Memory B cell (primary cell): ENCODE measurements around the gene RFX2.

Source experiments
- ATAC-seq: fragments of 150-1000 bp; cut with Tn5 transposase; 2 replicates; pipeline ENCODE4 v1.10.0; 2021; ENCODE audit warnings: low read depth, mild to moderate bottlenecking, moderate library complexity
- DNase-seq, 2 donors: peaks; one replicate each; pipeline ENCODE4 v3.0.0; 2022; ENCODE audit warnings: low spot score in 2 of 2
- H3K27ac Mint-ChIP-seq: one replicate; pipeline ENCODE4 v1.8.0; 2022; ENCODE audit warnings: mild to moderate bottlenecking, moderate library complexity, mixed read lengths
- H3K27me3 Mint-ChIP-seq: one replicate; pipeline ENCODE4 v1.8.0; 2022; ENCODE audit warnings: mixed read lengths
- H3K36me3 Mint-ChIP-seq: one replicate; pipeline ENCODE4 v1.8.0; 2022; ENCODE audit warnings: mild to moderate bottlenecking, mixed read lengths
- H3K4me1 Mint-ChIP-seq: one replicate; pipeline ENCODE4 v1.8.0; 2022; ENCODE audit warnings: mixed read lengths
- H3K4me3 Mint-ChIP-seq: one replicate; pipeline ENCODE4 v1.8.0; 2022; ENCODE audit warnings: mild to moderate bottlenecking, moderate library complexity, mixed read lengths
- H3K9me3 Mint-ChIP-seq: one replicate; pipeline ENCODE4 v1.8.0; 2022; ENCODE audit warnings: mixed read lengths

The RFX2 gene

GRCh38 chr19:6056801-6057650 is 53.3 kb downstream of the RFX2 start:
- Mint-ChIP-seq H3K9me3 (peaks cover 2% of the 10 kb centered on the region), H3K27me3 (peaks cover 2% of the 10 kb centered on the region), H3K4me3 (no peak overlapping the region), H3K4me1 (peaks cover 7% of the 10 kb centered on the region), H3K36me3 (no peaks in the 10 kb centered on the region), H3K27ac (no peak overlapping the region)
- DNase-seq: no peak
- no peak for ATAC-seq

- no peak for DNase-seq
- Mint-ChIP-seq H3K4me1 (peaks cover 7% of the 10 kb centered on the region), H3K4me3 (no peak overlapping the region), H3K27ac (no peak overlapping the region), H3K36me3 (no peaks in the 10 kb centered on the region), H3K9me3 (peaks cover 2% of the 10 kb centered on the region), H3K27me3 (peaks cover 2% of the 10 kb centered on the region)
- no peak for ATAC-seq
These were observed 54.0 kb downstream of the RFX2 start for GRCh38 chr19:6056282-6056741.

GRCh38 chr19:6055013-6055795 is 55.1 kb downstream of the RFX2 start:
- Mint-ChIP-seq H3K4me3 (no peak overlapping the region), H3K36me3 (no peaks in the 10 kb centered on the region), H3K27ac (no peak overlapping the region), H3K9me3 (peaks cover 2% of the 10 kb centered on the region), H3K4me1 (peaks cover 3% of the 10 kb centered on the region), H3K27me3 (peaks cover 4% of the 10 kb centered on the region)
- DNase-seq: no peak
- ATAC-seq: no peak

- Mint-ChIP-seq H3K9me3 (no peaks in the 10 kb centered on the region), H3K4me3 (no peak overlapping the region), H3K27me3 (peaks cover 4% of the 10 kb centered on the region), H3K4me1 (peaks cover 4% of the 10 kb centered on the region), H3K36me3 (no peaks in the 10 kb centered on the region), H3K27ac (no peak overlapping the region)
- DNase-seq (peak; percentile 70 to 72), ATAC-seq (peak; percentile 100)
These were observed 61.4 kb downstream of the RFX2 start for GRCh38 chr19:6048793-6049405.

GRCh38 chr19:6048348-6048747 is 62.0 kb downstream of the RFX2 start:
- peaks cover 4% of the 10 kb centered on the region for H3K4me1 Mint-ChIP-seq
- ATAC-seq: no peak

GRCh38 chr19:6047741-6048251 is 62.5 kb downstream of the RFX2 start:
- no peak overlapping the region for H3K4me3 Mint-ChIP-seq
- peaks cover 4% of the 10 kb centered on the region for H3K27me3 Mint-ChIP-seq
- H3K27ac Mint-ChIP-seq: no peak overlapping the region
- peaks cover 4% of the 10 kb centered on the region for H3K4me1 Mint-ChIP-seq
- no peaks in the 10 kb centered on the region for H3K9me3 Mint-ChIP-seq
- no peak for ATAC-seq
- no peak for DNase-seq
- no peaks in the 10 kb centered on the region for H3K36me3 Mint-ChIP-seq

More at GRCh38 chr19:6048348-6048747, 62.0 kb downstream of the RFX2 start:
- no peak for DNase-seq
- Mint-ChIP-seq H3K9me3 (no peaks in the 10 kb centered on the region), H3K27ac (no peak overlapping the region), H3K36me3 (no peaks in the 10 kb centered on the region), H3K4me3 (no peak overlapping the region), H3K27me3 (peaks cover 4% of the 10 kb centered on the region)

GRCh38 chr19:6047256-6047655 is 63.0 kb downstream of the RFX2 start:
- Mint-ChIP-seq H3K4me1 (peaks cover 4% of the 10 kb centered on the region), H3K27me3 (peaks cover 4% of the 10 kb centered on the region), H3K27ac (no peak overlapping the region), H3K36me3 (no peaks in the 10 kb centered on the region), H3K4me3 (no peak overlapping the region), H3K9me3 (no peaks in the 10 kb centered on the region)
- ATAC-seq (no peak), DNase-seq (no peak)

- peaks cover 5% of the 10 kb centered on the region for H3K27me3 Mint-ChIP-seq
- no peak overlapping the region for H3K4me3 Mint-ChIP-seq
- no peak overlapping the region for H3K27ac Mint-ChIP-seq
- H3K9me3 Mint-ChIP-seq: no peaks in the 10 kb centered on the region
- no peaks in the 10 kb centered on the region for H3K36me3 Mint-ChIP-seq
- DNase-seq: no peak
- ATAC-seq: no peak
- H3K4me1 Mint-ChIP-seq: peaks cover 10% of the 10 kb centered on the region
These were observed 65.2 kb downstream of the RFX2 start for GRCh38 chr19:6045108-6045507.

GRCh38 chr19:6044056-6044805 is 66.1 kb downstream of the RFX2 start:
- Mint-ChIP-seq H3K4me1 (peaks cover 17% of the 10 kb centered on the region), H3K27me3 (peaks cover 5% of the 10 kb centered on the region), H3K36me3 (no peaks in the 10 kb centered on the region), H3K9me3 (no peaks in the 10 kb centered on the region), H3K4me3 (no peak overlapping the region), H3K27ac (no peak overlapping the region)
- ATAC-seq (no peak), DNase-seq (no peak)

- H3K27ac Mint-ChIP-seq: no peak overlapping the region
- H3K9me3 Mint-ChIP-seq: no peaks in the 10 kb centered on the region
- H3K27me3 Mint-ChIP-seq: peaks cover 10% of the 10 kb centered on the region
- no peak overlapping the region for H3K4me3 Mint-ChIP-seq
- ATAC-seq (no peak), DNase-seq (no peak)
- H3K4me1 Mint-ChIP-seq: peaks cover 19% of the 10 kb centered on the region
- no peaks in the 10 kb centered on the region for H3K36me3 Mint-ChIP-seq
These were observed 67.2 kb downstream of the RFX2 start for GRCh38 chr19:6042776-6043726.

- Mint-ChIP-seq H3K36me3 (no peaks in the 10 kb centered on the region), H3K27me3 (peaks cover 7% of the 10 kb centered on the region), H3K4me3 (no peak overlapping the region), H3K9me3 (no peaks in the 10 kb centered on the region), H3K4me1 (peaks cover 19% of the 10 kb centered on the region), H3K27ac (no peak overlapping the region)
- ATAC-seq (peak; percentile 72), DNase-seq (no peak)
These were observed 68.3 kb downstream of the RFX2 start for GRCh38 chr19:6041991-6042481.

GRCh38 chr19:6041071-6041470 is 69.2 kb downstream of the RFX2 start:
- ATAC-seq (no peak), DNase-seq (no peak)
- Mint-ChIP-seq H3K4me3 (no peak overlapping the region), H3K27ac (no peak overlapping the region), H3K27me3 (peaks cover 7% of the 10 kb centered on the region), H3K9me3 (no peaks in the 10 kb centered on the region), H3K36me3 (no peaks in the 10 kb centered on the region), H3K4me1 (peaks cover 19% of the 10 kb centered on the region)
